Measurements from ENCODE around the gene TSPAN15. TPM values are rescaled to one million over a fixed set of nuclear protein-coding genes. Genes with fewer than 3 reads are reported as not detected.

TSPAN15 gene
- total RNA-seq, 1 donor from 2014 or later, result 49.8 TPM

GRCh38 chr10:69480068-69480412, 28.8 kb downstream of the TSPAN15 start:
- H3K4me3 Mint-ChIP-seq (ENCODE audit: unreplicated experiment), result peak overlapping the region; percentile 69

GRCh38 chr10:69481305-69481704, 30.0 kb downstream of the TSPAN15 start:
- no peak for TF ChIP-seq CTCF (IDR thresholded peaks at IDR 0.05; ENCODE audit: partially characterized antibody, unreplicated experiment)
- Mint-ChIP-seq H3K4me1 (ENCODE audit: low read depth, unreplicated experiment) (peaks cover 58% of the 10 kb centered on the region), H3K27ac (ENCODE audit: unreplicated experiment) (peak overlapping the region; percentile 91), H3K36me3 (ENCODE audit: unreplicated experiment) (peaks cover 3% of the 10 kb centered on the region), H3K27me3 (ENCODE audit: unreplicated experiment) (peaks cover 9% of the 10 kb centered on the region), H3K4me3 (ENCODE audit: unreplicated experiment) (peak overlapping the region; percentile 47), H3K9me3 (ENCODE audit: unreplicated experiment) (peaks cover 17% of the 10 kb centered on the region)
- DNase-seq, result no peak

More at GRCh38 chr10:69480068-69480412, 28.8 kb downstream of the TSPAN15 start:
- DNase-seq, result no peak
- TF ChIP-seq CTCF (IDR thresholded peaks at IDR 0.05; ENCODE audit: partially characterized antibody, unreplicated experiment), result no peak
- H3K36me3 Mint-ChIP-seq (ENCODE audit: unreplicated experiment), result peaks cover 3% of the 10 kb centered on the region
- peaks cover 15% of the 10 kb centered on the region for H3K9me3 Mint-ChIP-seq (ENCODE audit: unreplicated experiment)
- H3K4me1 Mint-ChIP-seq (ENCODE audit: low read depth, unreplicated experiment), result peaks cover 61% of the 10 kb centered on the region
- peaks cover 12% of the 10 kb centered on the region for H3K27me3 Mint-ChIP-seq (ENCODE audit: unreplicated experiment)
- H3K27ac Mint-ChIP-seq (ENCODE audit: unreplicated experiment), result peak overlapping the region; percentile 91

GRCh38 chr10:69481811-69482524, 30.7 kb downstream of the TSPAN15 start:
- TF ChIP-seq CTCF (IDR thresholded peaks at IDR 0.05; ENCODE audit: partially characterized antibody, unreplicated experiment), result no peak
- H3K36me3 Mint-ChIP-seq (ENCODE audit: unreplicated experiment), result peaks cover 3% of the 10 kb centered on the region
- peaks cover 9% of the 10 kb centered on the region for H3K27me3 Mint-ChIP-seq (ENCODE audit: unreplicated experiment)
- peaks cover 58% of the 10 kb centered on the region for H3K4me1 Mint-ChIP-seq (ENCODE audit: low read depth, unreplicated experiment)
- DNase-seq, result no peak
- peak overlapping the region; percentile 10 for H3K27ac Mint-ChIP-seq (ENCODE audit: unreplicated experiment)
- peaks cover 17% of the 10 kb centered on the region for H3K9me3 Mint-ChIP-seq (ENCODE audit: unreplicated experiment)
- H3K4me3 Mint-ChIP-seq (ENCODE audit: unreplicated experiment), result no peak overlapping the region

- Mint-ChIP-seq H3K27ac (ENCODE audit: unreplicated experiment) (peak overlapping the region; percentile 64), H3K4me3 (ENCODE audit: unreplicated experiment) (no peak overlapping the region), H3K4me1 (ENCODE audit: low read depth, unreplicated experiment) (peaks cover 44% of the 10 kb centered on the region), H3K27me3 (ENCODE audit: unreplicated experiment) (peaks cover 9% of the 10 kb centered on the region), H3K9me3 (ENCODE audit: unreplicated experiment) (peaks cover 19% of the 10 kb centered on the region), H3K36me3 (ENCODE audit: unreplicated experiment) (peaks cover 16% of the 10 kb centered on the region)
- DNase-seq, result no peak
- no peak for TF ChIP-seq CTCF (IDR thresholded peaks at IDR 0.05; ENCODE audit: partially characterized antibody, unreplicated experiment)
Measured at GRCh38 chr10:69483963-69484362, 32.7 kb downstream of the TSPAN15 start.

GRCh38 chr10:69484736-69485135, 33.5 kb downstream of the TSPAN15 start:
- peak overlapping the region; percentile 68 for H3K4me3 Mint-ChIP-seq (ENCODE audit: unreplicated experiment)
- peak overlapping the region; percentile 31 for H3K27ac Mint-ChIP-seq (ENCODE audit: unreplicated experiment)
- peaks cover 16% of the 10 kb centered on the region for H3K36me3 Mint-ChIP-seq (ENCODE audit: unreplicated experiment)
- no peak for DNase-seq
- H3K9me3 Mint-ChIP-seq (ENCODE audit: unreplicated experiment), result peaks cover 12% of the 10 kb centered on the region
- TF ChIP-seq CTCF (IDR thresholded peaks at IDR 0.05; ENCODE audit: partially characterized antibody, unreplicated experiment), result no peak
- peaks cover 36% of the 10 kb centered on the region for H3K4me1 Mint-ChIP-seq (ENCODE audit: low read depth, unreplicated experiment)
- H3K27me3 Mint-ChIP-seq (ENCODE audit: unreplicated experiment), result peaks cover 2% of the 10 kb centered on the region
